HL-60/S4 treated with phorbol 12-myristate 13-acetate at 8.2 ng/mL for 4 days and 3 days (cell line): ENCODE data around the gene GNRHR.

Experiments
- in situ Hi-C: fragments of 300-500 bp; cut with MboI; formaldehyde crosslinking; loops from 2 replicates; pipeline ENCODE4 v1.15.0; 2022; ENCODE audit warnings: low sequenced_read_pairs

The GNRHR gene

GRCh38 chr4:67700738-67701516, 53.3 kb downstream of the GNRHR start, which contains the start of gene UBA6:
UBA6 (minus strand) TSS chr4:67701155; CDS start chr4:67701119, 36 bp downstream.
- in situ Hi-C loops: no loop called here

- in situ Hi-C loops: no loop called here
These were observed 54.0 kb downstream of the GNRHR start for GRCh38 chr4:67700116-67700737.

GRCh38 chr4:67699603-67700002, 54.6 kb downstream of the GNRHR start:
- in situ Hi-C loops: no loop called here

- in situ Hi-C loops: no loop called here
These were observed 56.1 kb downstream of the GNRHR start for GRCh38 chr4:67697860-67698687.

GRCh38 chr4:67696061-67696460, 58.1 kb downstream of the GNRHR start:
- in situ Hi-C loops: no loop called here

- in situ Hi-C loops: no loop called here
These were observed 59.5 kb downstream of the GNRHR start for GRCh38 chr4:67694662-67695061.

- in situ Hi-C loops: no loop called here
These were observed 62.9 kb downstream of the GNRHR start for GRCh38 chr4:67691328-67691727.
